K562 (cell line): ENCODE measurements around the gene PRSS21.

Experiments used
- ETV6 ChIP-seq, 3 experiments: fragments of 150-350 bp in 1 of 3; sonication (generic) in 1 of 3; formaldehyde crosslinking in 1 of 3; IDR thresholded peaks; 2 replicates each; pipeline versions ENCODE4 v1.6.1 to v1.8.0; 2014 to 2022; ENCODE audit warnings: borderline replicate concordance in 2 of 3, low read depth in 2 of 3, antibody characterized with exemption in 1 of 3, low read length in 1 of 3, mild to moderate bottlenecking in 1 of 3, missing genetic modification reagents in 1 of 3
- FUS ChIP-seq: fragments of 200-400 bp; formaldehyde crosslinking; optimal IDR thresholded peaks from 2 replicates; pipeline ENCODE3; 2017; ENCODE audit warnings: low read depth, low read length
- MTA1 ChIP-seq: fragments of 450-650 bp; IDR thresholded peaks from 2 replicates; pipeline ENCODE4 v1.6.1; 2017; ENCODE audit warnings: borderline replicate concordance
- NFE2L1 ChIP-seq: fragments of 450-650 bp; IDR thresholded peaks from 2 replicates; pipeline ENCODE4 v1.6.1; 2016; ENCODE audit warnings: missing genetic modification characterization, low read depth, mild to moderate bottlenecking, missing compliant biosample characterization, moderate library complexity, borderline replicate concordance
- POLR2A ChIP-seq: fragments of 450-650 bp; conservative IDR thresholded peaks from 2 replicates; pipeline ENCODE4 v1.6.1; 2016
- TAF1 ChIP-seq: IDR thresholded peaks from 2 replicates; pipeline ENCODE4 v1.6.1; 2011; ENCODE audit warnings: mild to moderate bottlenecking, low read length, moderate library complexity; ENCODE audit not compliant: insufficient read depth, control insufficient read depth, severe bottlenecking; ENCODE audit errors: extremely low read depth
- TF ChIP-seq, protein P1 (sequence below): fragments of 150-350 bp; IDR thresholded peaks from 2 replicates; pipeline ENCODE4 v1.6.1; 2014; ENCODE audit warnings: low read depth, mild to moderate bottlenecking, low read length, borderline replicate concordance
- TF ChIP-seq, protein P2 (sequence below): fragments of 450-650 bp; IDR thresholded peaks from 2 replicates; pipeline ENCODE4 v1.6.1; 2017; ENCODE audit warnings: antibody characterized with exemption, mild to moderate bottlenecking

DNA sequence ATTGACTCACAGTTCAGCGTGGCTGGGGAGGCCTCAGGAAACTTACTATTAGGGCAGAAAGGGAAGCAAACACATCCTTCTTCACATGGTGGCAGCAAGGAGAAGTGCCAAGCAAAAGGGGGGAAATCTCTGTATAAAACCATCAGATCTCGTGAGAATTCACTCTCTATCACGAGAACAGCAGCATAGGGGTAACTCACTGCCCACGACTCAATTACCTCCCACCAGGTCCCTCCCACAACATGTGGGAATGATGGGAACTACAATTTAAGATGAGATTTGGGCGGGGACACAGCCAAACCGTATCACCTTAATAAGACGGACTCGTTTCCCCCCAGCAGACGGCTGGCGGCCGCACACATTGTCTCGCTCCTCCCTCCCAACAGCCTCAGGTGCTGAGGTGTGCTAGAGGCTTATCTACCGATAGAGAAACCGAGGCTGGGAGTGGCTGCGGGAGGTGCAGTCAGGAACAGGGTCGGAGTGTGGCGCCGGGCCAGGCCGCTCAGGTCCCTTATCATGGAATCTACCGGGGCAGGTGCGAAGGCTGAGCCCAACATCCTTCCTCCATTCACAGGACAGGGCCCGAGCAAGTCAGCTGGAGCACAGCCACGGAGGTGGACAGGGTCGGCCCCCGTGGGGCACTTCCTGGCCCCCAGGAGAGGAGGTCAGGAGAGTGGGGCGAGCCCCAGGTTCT, 8.2 kb downstream of the PRSS21 start:
- TF ChIP-seq TAF1: no peak
- no peak for TF ChIP-seq ETV6 (IDR thresholded peaks at IDR 0.05; ENCODE audit: borderline replicate concordance in 1 of 2, low read depth in 2 of 2, low read length in 1 of 2)
- TF ChIP-seq ETV6 (CRISPR knock-in tag; IDR thresholded peaks at IDR 0.05; ENCODE audit: borderline replicate concordance): no peak
- TF ChIP-seq, protein P1, sequence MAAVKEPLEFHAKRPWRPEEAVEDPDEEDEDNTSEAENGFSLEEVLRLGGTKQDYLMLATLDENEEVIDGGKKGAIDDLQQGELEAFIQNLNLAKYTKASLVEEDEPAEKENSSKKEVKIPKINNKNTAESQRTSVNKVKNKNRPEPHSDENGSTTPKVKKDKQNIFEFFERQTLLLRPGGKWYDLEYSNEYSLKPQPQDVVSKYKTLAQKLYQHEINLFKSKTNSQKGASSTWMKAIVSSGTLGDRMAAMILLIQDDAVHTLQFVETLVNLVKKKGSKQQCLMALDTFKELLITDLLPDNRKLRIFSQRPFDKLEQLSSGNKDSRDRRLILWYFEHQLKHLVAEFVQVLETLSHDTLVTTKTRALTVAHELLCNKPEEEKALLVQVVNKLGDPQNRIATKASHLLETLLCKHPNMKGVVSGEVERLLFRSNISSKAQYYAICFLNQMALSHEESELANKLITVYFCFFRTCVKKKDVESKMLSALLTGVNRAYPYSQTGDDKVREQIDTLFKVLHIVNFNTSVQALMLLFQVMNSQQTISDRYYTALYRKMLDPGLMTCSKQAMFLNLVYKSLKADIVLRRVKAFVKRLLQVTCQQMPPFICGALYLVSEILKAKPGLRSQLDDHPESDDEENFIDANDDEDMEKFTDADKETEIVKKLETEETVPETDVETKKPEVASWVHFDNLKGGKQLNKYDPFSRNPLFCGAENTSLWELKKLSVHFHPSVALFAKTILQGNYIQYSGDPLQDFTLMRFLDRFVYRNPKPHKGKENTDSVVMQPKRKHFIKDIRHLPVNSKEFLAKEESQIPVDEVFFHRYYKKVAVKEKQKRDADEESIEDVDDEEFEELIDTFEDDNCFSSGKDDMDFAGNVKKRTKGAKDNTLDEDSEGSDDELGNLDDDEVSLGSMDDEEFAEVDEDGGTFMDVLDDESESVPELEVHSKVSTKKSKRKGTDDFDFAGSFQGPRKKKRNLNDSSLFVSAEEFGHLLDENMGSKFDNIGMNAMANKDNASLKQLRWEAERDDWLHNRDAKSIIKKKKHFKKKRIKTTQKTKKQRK: no peak
- TF ChIP-seq, protein P2, sequence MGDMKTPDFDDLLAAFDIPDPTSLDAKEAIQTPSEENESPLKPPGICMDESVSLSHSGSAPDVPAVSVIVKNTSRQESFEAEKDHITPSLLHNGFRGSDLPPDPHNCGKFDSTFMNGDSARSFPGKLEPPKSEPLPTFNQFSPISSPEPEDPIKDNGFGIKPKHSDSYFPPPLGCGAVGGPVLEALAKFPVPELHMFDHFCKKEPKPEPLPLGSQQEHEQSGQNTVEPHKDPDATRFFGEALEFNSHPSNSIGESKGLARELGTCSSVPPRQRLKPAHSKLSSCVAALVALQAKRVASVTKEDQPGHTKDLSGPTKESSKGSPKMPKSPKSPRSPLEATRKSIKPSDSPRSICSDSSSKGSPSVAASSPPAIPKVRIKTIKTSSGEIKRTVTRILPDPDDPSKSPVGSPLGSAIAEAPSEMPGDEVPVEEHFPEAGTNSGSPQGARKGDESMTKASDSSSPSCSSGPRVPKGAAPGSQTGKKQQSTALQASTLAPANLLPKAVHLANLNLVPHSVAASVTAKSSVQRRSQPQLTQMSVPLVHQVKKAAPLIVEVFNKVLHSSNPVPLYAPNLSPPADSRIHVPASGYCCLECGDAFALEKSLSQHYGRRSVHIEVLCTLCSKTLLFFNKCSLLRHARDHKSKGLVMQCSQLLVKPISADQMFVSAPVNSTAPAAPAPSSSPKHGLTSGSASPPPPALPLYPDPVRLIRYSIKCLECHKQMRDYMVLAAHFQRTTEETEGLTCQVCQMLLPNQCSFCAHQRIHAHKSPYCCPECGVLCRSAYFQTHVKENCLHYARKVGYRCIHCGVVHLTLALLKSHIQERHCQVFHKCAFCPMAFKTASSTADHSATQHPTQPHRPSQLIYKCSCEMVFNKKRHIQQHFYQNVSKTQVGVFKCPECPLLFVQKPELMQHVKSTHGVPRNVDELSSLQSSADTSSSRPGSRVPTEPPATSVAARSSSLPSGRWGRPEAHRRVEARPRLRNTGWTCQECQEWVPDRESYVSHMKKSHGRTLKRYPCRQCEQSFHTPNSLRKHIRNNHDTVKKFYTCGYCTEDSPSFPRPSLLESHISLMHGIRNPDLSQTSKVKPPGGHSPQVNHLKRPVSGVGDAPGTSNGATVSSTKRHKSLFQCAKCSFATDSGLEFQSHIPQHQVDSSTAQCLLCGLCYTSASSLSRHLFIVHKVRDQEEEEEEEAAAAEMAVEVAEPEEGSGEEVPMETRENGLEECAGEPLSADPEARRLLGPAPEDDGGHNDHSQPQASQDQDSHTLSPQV: no peak
- no peak for TF ChIP-seq POLR2A
- no peak for TF ChIP-seq MTA1
- TF ChIP-seq NFE2L1: no peak
- TF ChIP-seq FUS: no peak
